Tibial nerve (tissue), 4 donors: ENCODE data around the gene FAM83E. TPM values are rescaled to one million over a fixed set of nuclear protein-coding genes. Genes with fewer than 3 reads are reported as not detected.
A peak's percentile ranks its signal among the peaks of the same experiment; 100 is the strongest.

Experiments used
- DNase-seq, 2 donors: peaks; one replicate each; pipeline ENCODE4 v3.0.0-alpha.2; 2019; ENCODE audit warnings: low spot score in 2 of 2
- H3K27ac ChIP-seq, 4 donors: fragments of 200-600 bp; sonication (generic) in 3 of 4; one replicate each; pipeline ENCODE4 v1.5.1; 2017 to 2019; ENCODE audit warnings: mild to moderate bottlenecking in 1 of 4
- H3K27me3 ChIP-seq, 2 donors: fragments of 200-600 bp; sonication (generic) in 1 of 2; one replicate each; pipeline versions ENCODE4 v1.5.1 to v1.6.0; 2017 to 2019
- H3K36me3 ChIP-seq, 3 donors: fragments of 200-600 bp; sonication (generic); one replicate each; pipeline ENCODE4 v1.5.1; 2018 to 2019
- H3K4me1 ChIP-seq, 4 donors: fragments of 200-600 bp; sonication (generic) in 3 of 4; one replicate each; pipeline ENCODE4 v1.5.1; 2017 to 2019
- H3K4me3 ChIP-seq, 4 donors: fragments of 200-600 bp; sonication (generic) in 3 of 4; one replicate each; pipeline ENCODE4 v1.5.1; 2017 to 2019; ENCODE audit warnings: mild to moderate bottlenecking in 1 of 4, moderate library complexity in 1 of 4
- H3K9me3 ChIP-seq, 4 donors: fragments of 200-600 bp; sonication (generic) in 3 of 4; one replicate each; pipeline ENCODE4 v1.5.1; 2017 to 2019
- CTCF ChIP-seq, 5 experiments: fragments of 200-600 bp in 3 of 5; fragments of 450-650 bp in 2 of 5; sonication (generic) in 3 of 5; IDR thresholded peaks; one replicate each; pipeline ENCODE4 v1.5.1; 2016 to 2019; ENCODE audit warnings: antibody characterized with exemption in 5 of 5, mild to moderate bottlenecking in 3 of 5, moderate library complexity in 2 of 5
- EP300 ChIP-seq, 2 donors: sonication (generic); formaldehyde crosslinking; IDR thresholded peaks; one replicate each; pipeline ENCODE4 v1.6.1; 2017; ENCODE audit warnings: antibody characterized with exemption in 2 of 2, mild to moderate bottlenecking in 1 of 2
- POLR2A ChIP-seq, 2 donors: fragments of 450-650 bp; IDR thresholded peaks; one replicate each; pipeline ENCODE4 v1.6.1; 2017; ENCODE audit warnings: antibody characterized with exemption in 2 of 2, mild to moderate bottlenecking in 2 of 2, moderate library complexity in 2 of 2
- WGBS, 2 donors: methylation state at CpG; one replicate each; pipeline ENCODE4 v1.1.5; 2018; 5-methylcytosine and 5-hydroxymethylcytosine counted together
- total RNA-seq, 4 donors: library from RNA; depleted of rRNA; stranded (reverse); fragments of >200 nt; gene quantifications; one replicate each; pipeline ENCODE4 v1.1.0, GENCODE V29; 2016

The FAM83E gene
- total RNA-seq, 4 donors from 2014 or later: not detected

DNA sequence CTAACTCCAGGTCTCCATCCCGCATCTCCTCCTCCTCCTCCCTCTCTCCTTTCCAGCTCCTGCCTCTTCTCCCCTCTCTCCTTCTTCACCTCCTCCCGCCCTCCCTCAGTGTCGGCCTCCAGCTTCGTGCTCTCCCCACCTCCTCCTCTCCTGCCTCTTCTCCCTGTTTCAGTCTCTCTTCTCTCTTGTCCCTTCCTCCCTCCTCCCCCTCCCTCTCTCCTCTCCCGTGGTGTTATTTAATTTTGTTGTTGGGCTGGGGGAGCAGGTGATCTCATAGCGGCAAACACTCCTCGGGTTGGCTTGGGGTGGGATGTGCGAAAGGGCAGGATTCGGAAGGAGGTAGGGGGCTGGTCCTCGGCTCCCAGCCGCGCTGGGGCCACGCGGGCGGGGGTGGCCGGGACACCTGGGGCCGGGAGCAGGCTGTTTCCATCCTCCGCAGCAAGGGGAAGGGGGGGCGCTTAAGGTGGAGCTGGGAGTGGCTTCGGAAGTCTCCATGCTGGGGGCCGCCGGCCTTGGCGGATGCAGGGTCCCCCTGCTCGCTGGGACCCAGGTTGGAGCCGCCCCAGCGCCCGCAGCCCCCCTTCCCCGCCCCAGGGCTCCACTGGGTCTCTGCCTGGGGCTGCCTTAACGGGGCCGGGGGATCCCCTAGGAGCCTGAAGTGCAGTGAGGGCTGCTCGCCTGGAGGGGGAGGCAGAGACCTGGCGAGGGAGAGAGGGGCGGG lies 31.3 kb upstream of the FAM83E start, which contains the start of gene CA11:
CA11 (minus strand) TSS at position 187 of the 721 bp plus-strand sequence. CDS start 555 bp downstream, outside the sequence.
- H3K4me3 ChIP-seq: peak within 1 kb of the TSS; percentile 59 to 67 (median 66)
- peaks cover 0 to 27% (median 10%) of the 10 kb centered on the region in 4 donors for H3K4me1 ChIP-seq
- TF ChIP-seq CTCF (IDR thresholded peaks at IDR 0.05) (peak; percentile 94 to 96 (median 94)), EP300 (IDR thresholded peaks at IDR 0.05) (peak; percentile 72 to 77), POLR2A (IDR thresholded peaks at IDR 0.05) (peak in 1 of 2 donors; percentile 50)
- H3K36me3 ChIP-seq: no peaks in the 10 kb centered on the region
- WGBS, 2 donors: 0 to 1% methylated on average over 24 to 29 of the region's 33 CpGs
- H3K9me3 ChIP-seq: no peaks in the 10 kb centered on the region
- no peaks in the 10 kb centered on the region for H3K27me3 ChIP-seq
- H3K27ac ChIP-seq: peak within 1 kb of the TSS; percentile 86 to 96 (median 91)
- peak; percentile 73 to 86 for DNase-seq

DNA sequence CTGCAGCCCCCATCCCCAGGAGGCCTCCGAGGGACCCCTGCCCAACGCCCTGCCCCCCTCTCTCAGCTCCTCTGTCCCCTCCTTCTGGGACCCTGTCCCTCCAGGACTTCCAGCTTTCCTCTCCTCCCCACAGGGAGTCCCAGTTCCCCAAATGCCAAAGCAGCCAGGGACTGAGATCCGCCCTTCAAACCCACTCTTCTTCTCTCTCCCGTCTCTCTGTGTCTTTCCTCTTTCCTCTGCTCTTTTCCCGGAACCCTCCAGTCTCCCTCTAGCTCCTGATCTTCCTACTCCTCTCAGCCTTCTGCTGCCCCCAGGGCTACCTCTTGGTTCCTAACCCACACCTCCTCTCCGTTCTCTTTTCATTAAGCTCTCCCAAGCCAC lies 30.7 kb upstream of the FAM83E start:
- H3K9me3 ChIP-seq: no peaks in the 10 kb centered on the region
- no peak for DNase-seq
- no peaks in the 10 kb centered on the region for H3K36me3 ChIP-seq
- 0 to 2% methylated on average over 6 of the region's 6 CpGs for WGBS, 2 donors
- TF ChIP-seq EP300 (IDR thresholded peaks at IDR 0.05) (no peak), CTCF (IDR thresholded peaks at IDR 0.05) (no peak), POLR2A (IDR thresholded peaks at IDR 0.05) (no peak)
- H3K27ac ChIP-seq: peak overlapping the region; percentile 86 to 96 (median 91)
- peak overlapping the region; percentile 59 to 67 (median 66) for H3K4me3 ChIP-seq
- H3K27me3 ChIP-seq: no peaks in the 10 kb centered on the region
- peaks cover 0 to 27% (median 10%) of the 10 kb centered on the region in 4 donors for H3K4me1 ChIP-seq

DNA sequence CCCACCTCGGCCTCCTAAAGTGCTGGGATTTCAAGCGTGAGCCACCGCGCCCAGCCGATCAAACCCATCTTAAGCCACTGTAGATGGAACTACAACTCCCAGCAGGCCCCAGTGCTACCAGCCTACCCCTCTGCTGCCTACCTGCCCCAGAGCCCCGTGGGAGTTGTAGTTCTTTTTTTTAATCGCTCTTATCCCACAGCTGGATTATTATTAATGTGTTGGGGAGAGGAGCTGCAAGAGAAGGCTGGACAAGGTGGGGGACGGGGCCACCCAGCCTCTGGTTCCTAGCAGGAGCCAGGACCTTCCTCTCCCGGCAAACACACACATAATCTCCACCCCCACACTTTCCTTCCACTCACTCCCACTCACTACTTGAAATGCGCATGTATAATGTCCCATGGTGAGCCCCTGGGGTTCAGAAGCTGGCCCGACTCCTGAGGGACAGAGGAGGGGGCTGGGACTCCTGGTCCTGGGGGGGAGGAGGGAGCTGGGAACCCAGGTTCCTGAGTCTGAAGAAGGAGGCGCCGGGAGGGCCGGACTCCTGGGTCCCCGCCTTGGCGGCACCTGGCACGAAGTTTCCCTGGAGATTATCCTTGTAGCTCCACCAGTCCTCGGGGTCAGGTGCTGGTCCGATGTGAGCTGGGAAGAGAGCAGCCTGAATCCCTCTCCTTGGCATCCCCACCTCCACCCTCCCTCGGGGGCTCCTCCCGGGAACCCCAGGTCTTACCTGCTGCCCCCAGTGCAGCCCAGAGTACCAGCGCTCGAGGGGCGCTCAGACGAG lies 30.2 kb upstream of the FAM83E start:
- Histone ChIP-seq H3K4me1 (peaks cover 0 to 27% (median 10%) of the 10 kb centered on the region in 4 donors), H3K27ac (peak overlapping the region; percentile 86 to 96 (median 91)), H3K36me3 (no peaks in the 10 kb centered on the region), H3K27me3 (no peaks in the 10 kb centered on the region), H3K4me3 (peak overlapping the region; percentile 59 to 67 (median 66)), H3K9me3 (no peaks in the 10 kb centered on the region)
- DNase-seq: peak; percentile 66 to 84
- no peak for TF ChIP-seq CTCF (IDR thresholded peaks at IDR 0.05)
- TF ChIP-seq POLR2A (IDR thresholded peaks at IDR 0.05): peak in 1 of 2 donors; percentile 41
- peak; percentile 48 to 49 for TF ChIP-seq EP300 (IDR thresholded peaks at IDR 0.05)
- WGBS, 2 donors: 3 to 11% methylated on average over 18 to 25 of the region's 25 CpGs

GRCh38 chr19:48644355-48644754 lies 29.5 kb upstream of the FAM83E start:
- TF ChIP-seq POLR2A (IDR thresholded peaks at IDR 0.05) (no peak), EP300 (IDR thresholded peaks at IDR 0.05) (no peak), CTCF (IDR thresholded peaks at IDR 0.05) (no peak)
- WGBS, 2 donors: 59 to 76% methylated on average over 4 of the region's 4 CpGs
- no peaks in the 10 kb centered on the region for H3K36me3 ChIP-seq
- no peaks in the 10 kb centered on the region for H3K9me3 ChIP-seq
- no peak overlapping the region for H3K27ac ChIP-seq
- no peak for DNase-seq
- H3K4me3 ChIP-seq: no peak overlapping the region
- no peaks in the 10 kb centered on the region for H3K27me3 ChIP-seq
- H3K4me1 ChIP-seq: peaks cover 0 to 27% (median 10%) of the 10 kb centered on the region in 4 donors
